Endothelial cell of umbilical vein (primary cell): ENCODE data around the gene PRDX1. TPM values are rescaled to one million over a fixed set of nuclear protein-coding genes. Genes with fewer than 3 reads are reported as not detected.
A peak's percentile ranks its signal among the peaks of the same experiment; 100 is the strongest.

Experiments used
- BruUV-seq: library from RNA; stranded (reverse); fragments of 400-500 nt; replicated peaks from 2 replicates; lab custom pipeline; 2021; lab: Mats Ljungman, UMichigan
- CTCF ChIA-PET: fragments of 300-600, 350-600 bp; sonication (Branson Sonifier 250); formaldehyde crosslinking; loops from one replicate; lab custom pipeline; 2021; ENCODE audit warnings: antibody characterized with exemption, inconsistent platforms; lab: Charles Lee
- POLR2A ChIA-PET: fragments of 300-600, 350-600 bp; sonication (Branson Sonifier 250); formaldehyde crosslinking; loops from one replicate; lab custom pipeline; 2021; ENCODE audit warnings: antibody characterized with exemption, inconsistent platforms; lab: Charles Lee
- DNase-seq: peaks from one replicate; pipeline ENCODE4 v3.0.0-alpha.2; 2011; ENCODE audit warnings: low read depth, low spot score
- FAIRE-seq: peaks from 2 replicates; lab custom pipeline; 2011; peaks lifted over from hg19 to GRCh38; lab: Jason Lieb, UNC
- H2AFZ ChIP-seq: 2 replicates; pipeline ENCODE4 v1.6.0; 2012; ENCODE audit warnings: low read depth, low read length, control low read depth, inconsistent platforms
- H3K27ac ChIP-seq: 2 replicates; pipeline ENCODE4 v1.5.1; 2011; ENCODE audit warnings: low read depth, mild to moderate bottlenecking, control low read depth, low read length, moderate library complexity; ENCODE audit not compliant: insufficient read depth
- H3K27me3 ChIP-seq, 2 experiments: 2 replicates each; pipeline versions ENCODE4 v1.6.0 to v1.6.1; 2011; ENCODE audit warnings: low read length in 2 of 2, mixed read lengths in 1 of 2; ENCODE audit not compliant: control insufficient read depth in 2 of 2, insufficient read depth in 2 of 2
- H3K36me3 ChIP-seq, 2 experiments: 2 replicates in 1 of 2; 3 replicates in 1 of 2; pipeline ENCODE4 v1.5.1; 2011; ENCODE audit warnings: low read length in 2 of 2, mild to moderate bottlenecking in 1 of 2, moderate library complexity in 1 of 2; ENCODE audit not compliant: control insufficient read depth in 2 of 2, insufficient read depth in 2 of 2; ENCODE audit errors: extremely low read depth in 1 of 2
- H3K4me1 ChIP-seq: 3 replicates; pipeline ENCODE4 v1.5.1; 2011; ENCODE audit warnings: mild to moderate bottlenecking, low read length; ENCODE audit not compliant: control insufficient read depth, insufficient read depth; ENCODE audit errors: extremely low read depth
- H3K4me2 ChIP-seq: 2 replicates; pipeline ENCODE4 v1.6.1; 2011; ENCODE audit warnings: low read length, control low read depth, mixed read lengths; ENCODE audit not compliant: insufficient read depth
- H3K4me3 ChIP-seq, 3 experiments: fragments of 200-600 bp in 1 of 3; sonication (generic), shearing (Covaris generic) in 1 of 3; replicated peaks in 1 of 3; 2 replicates each; pipeline ENCODE4 v1.5.1; 2011 to 2016; ENCODE audit warnings: control low read depth in 3 of 3, low read length in 3 of 3, mild to moderate bottlenecking in 2 of 3, inconsistent platforms in 1 of 3, low read depth in 1 of 3, moderate library complexity in 1 of 3; ENCODE audit not compliant: insufficient read depth in 1 of 3
- H3K79me2 ChIP-seq: 2 replicates; pipeline ENCODE4 v1.6.0; 2012; ENCODE audit warnings: low read length, inconsistent platforms; ENCODE audit not compliant: control insufficient read depth, insufficient read depth
- H3K9ac ChIP-seq: replicated peaks from 2 replicates; pipeline ENCODE3; 2011; ENCODE audit warnings: low read length, control low read depth; ENCODE audit not compliant: insufficient read depth; ENCODE audit errors: extremely low read depth
- H3K9me1 ChIP-seq: replicated peaks from 3 replicates; pipeline ENCODE4 v1.6.0; 2011; ENCODE audit warnings: mild to moderate bottlenecking, low read length; ENCODE audit not compliant: control insufficient read depth, insufficient read depth; ENCODE audit errors: extremely low read depth
- H3K9me3 ChIP-seq: replicated peaks from 2 replicates; pipeline ENCODE4 v1.5.1; 2012; ENCODE audit warnings: low read length, inconsistent platforms; ENCODE audit not compliant: control insufficient read depth, insufficient read depth
- H4K20me1 ChIP-seq: replicated peaks from 2 replicates; pipeline ENCODE3; 2011; ENCODE audit warnings: mild to moderate bottlenecking, low read length; ENCODE audit not compliant: control insufficient read depth, insufficient read depth; ENCODE audit errors: extremely low read depth
- EZH2 ChIP-seq: IDR thresholded peaks from 2 replicates; pipeline ENCODE4 v1.6.1; 2012; ENCODE audit warnings: borderline replicate concordance, low read depth, mild to moderate bottlenecking, moderate library complexity, low read length, inconsistent platforms; ENCODE audit not compliant: severe bottlenecking
- FOS ChIP-seq: IDR thresholded peaks from 2 replicates; pipeline ENCODE4 v1.6.1; 2011; ENCODE audit warnings: mild to moderate bottlenecking, low read length, moderate library complexity, borderline replicate concordance; ENCODE audit not compliant: insufficient read depth
- MYC ChIP-seq: IDR thresholded peaks from one replicate; pipeline ENCODE4 v1.6.1; 2011; ENCODE audit warnings: mild to moderate bottlenecking, low read depth, low read length
- POLR2AphosphoS5 ChIP-seq: IDR thresholded peaks from 2 replicates; pipeline ENCODE4 v1.6.1; 2012; ENCODE audit warnings: low read depth, mild to moderate bottlenecking, control low read depth, low read length, moderate library complexity; ENCODE audit not compliant: insufficient read depth
- dilution Hi-C: fragments of 300-500 bp; cut with MboI; formaldehyde crosslinking; loops from one replicate; pipeline ENCODE4 v1.15.0; 2019; ENCODE audit warnings: low sequenced_read_pairs; ENCODE audit not compliant: extremely low pct_ligation_motif_present
- intact Hi-C: fragments of 100-400 bp; cut with micrococcal nuclease; formaldehyde crosslinking; loops from one replicate; pipeline ENCODE4 v1.10.0; 2022
- polyA plus RNA-seq, 4 experiments: library from polyadenylated mRNA; depleted of rRNA in 3 of 4; stranded (reverse) in 3 of 4; unstranded in 1 of 4; fragments of >200 nt; gene quantifications; 2 replicates each; pipeline versions ENCODE4 v1.2.1 to v1.2.3, GENCODE V29; 2011 to 2012; ENCODE audit warnings: missing spikeins in 1 of 4
- total RNA-seq: library from RNA; stranded (reverse); gene quantifications from 2 replicates; pipeline ENCODE4 v1.2.3, GENCODE V29; 2021
- TF ChIP-seq, protein P1 (sequence below), 2 donors: IDR thresholded peaks; 1 replicate in 1 of 2; 2 replicates in 1 of 2; pipeline ENCODE4 v1.5.1; 2011; ENCODE audit warnings: low read length in 2 of 2, mild to moderate bottlenecking in 2 of 2, moderate library complexity in 2 of 2, control low read depth in 1 of 2, inconsistent platforms in 1 of 2, low read depth in 1 of 2; ENCODE audit not compliant: insufficient read depth in 1 of 2; ENCODE audit errors: extremely low read depth in 1 of 2

Gene PRDX1
- total and polyA plus RNA-seq, 2 donors (not counting 3 experiments of a cell fraction or from before 2014, with no cell fraction given), result 622 to 685 TPM

DNA sequence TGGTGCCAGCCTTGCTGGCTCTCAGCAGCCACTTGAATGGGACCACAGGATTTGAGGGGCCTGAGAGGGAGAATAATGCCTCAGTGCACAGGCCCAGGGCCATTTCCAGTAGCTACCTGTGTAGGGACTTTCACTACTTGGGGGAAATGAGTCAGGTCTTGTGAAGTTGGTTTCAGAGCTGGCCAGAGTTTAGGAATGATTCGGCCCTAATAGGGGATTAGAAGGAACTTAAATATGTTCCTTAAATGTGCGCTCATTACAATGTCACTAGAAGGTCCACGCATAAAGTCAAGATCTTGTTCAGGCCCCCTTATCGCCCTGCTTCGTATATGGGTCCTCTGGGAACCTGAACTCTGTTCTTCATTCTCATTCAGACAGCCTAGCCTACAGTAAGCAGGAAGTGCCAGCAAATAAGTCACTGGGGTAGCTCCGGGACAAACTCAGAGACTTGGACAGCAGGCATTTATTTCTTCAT lies 23.4 kb upstream of the PRDX1 start:
- Histone ChIP-seq H4K20me1 (no peaks in the 10 kb centered on the region), H3K27me3 (no peaks in the 10 kb centered on the region), H3K79me2 (no peaks in the 10 kb centered on the region), H3K4me1 (peaks cover 27% of the 10 kb centered on the region), H3K27ac (peak overlapping the region; percentile 19), H3K36me3 (no peaks in the 10 kb centered on the region), H2AFZ (peak overlapping the region; percentile 85), H3K9me3 (no peaks in the 10 kb centered on the region), H3K4me3 (no peak overlapping the region), H3K9me1 (no peaks in the 10 kb centered on the region), H3K9ac (no peak overlapping the region), H3K4me2 (no peak overlapping the region)
- ChIA-PET POLR2A (interaction anchor here (0.6 to 8.2 kb wide), 4 partner anchors 9 to 732 kb away, joined by 3 to 83 read pairs (median 4); partner anchors contain the start of genes NASP and PRDX1), CTCF (interaction anchor here (0.6 to 3.2 kb wide), 7 partner anchors 9 to 36 kb away, joined by 3 to 12 read pairs (median 5); no protein-coding TSS in a partner anchor)
- peak; percentile 80 for FAIRE-seq
- TF ChIP-seq, protein P1, sequence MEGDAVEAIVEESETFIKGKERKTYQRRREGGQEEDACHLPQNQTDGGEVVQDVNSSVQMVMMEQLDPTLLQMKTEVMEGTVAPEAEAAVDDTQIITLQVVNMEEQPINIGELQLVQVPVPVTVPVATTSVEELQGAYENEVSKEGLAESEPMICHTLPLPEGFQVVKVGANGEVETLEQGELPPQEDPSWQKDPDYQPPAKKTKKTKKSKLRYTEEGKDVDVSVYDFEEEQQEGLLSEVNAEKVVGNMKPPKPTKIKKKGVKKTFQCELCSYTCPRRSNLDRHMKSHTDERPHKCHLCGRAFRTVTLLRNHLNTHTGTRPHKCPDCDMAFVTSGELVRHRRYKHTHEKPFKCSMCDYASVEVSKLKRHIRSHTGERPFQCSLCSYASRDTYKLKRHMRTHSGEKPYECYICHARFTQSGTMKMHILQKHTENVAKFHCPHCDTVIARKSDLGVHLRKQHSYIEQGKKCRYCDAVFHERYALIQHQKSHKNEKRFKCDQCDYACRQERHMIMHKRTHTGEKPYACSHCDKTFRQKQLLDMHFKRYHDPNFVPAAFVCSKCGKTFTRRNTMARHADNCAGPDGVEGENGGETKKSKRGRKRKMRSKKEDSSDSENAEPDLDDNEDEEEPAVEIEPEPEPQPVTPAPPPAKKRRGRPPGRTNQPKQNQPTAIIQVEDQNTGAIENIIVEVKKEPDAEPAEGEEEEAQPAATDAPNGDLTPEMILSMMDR (IDR thresholded peaks at IDR 0.05; ENCODE audit: extremely low read depth in 1 of 2, insufficient read depth in 1 of 2, low read depth in 1 of 2, low read length in 2 of 2), result no peak
- no peak for TF ChIP-seq MYC
- no peak for TF ChIP-seq EZH2
- peak; percentile 11 for TF ChIP-seq FOS
- TF ChIP-seq POLR2AphosphoS5, result no peak
- intact Hi-C loops (no loop called here), dilution Hi-C loops (no loop called here)
- DNase-seq, result peak; percentile 38
- BruUV-seq, result no TSS peak
